CD4-positive, alpha-beta T cell (primary cell): ENCODE results near the gene ALG1L2. TPM values are rescaled to one million over a fixed set of nuclear protein-coding genes. Genes with fewer than 3 reads are reported as not detected.
"Not testable (repeated sequence)": the region's sequence is repeated elsewhere in the genome, so short reads cannot be mapped to it uniquely, and the experiment has no call there.

Experiments
- ATAC-seq: fragments of 200-7000 bp; cut with Tn5 transposase; one replicate; pipeline ENCODE4 v1.10.0; 2022; ENCODE audit warnings: mild to moderate bottlenecking; ENCODE audit not compliant: poor library complexity
- CTCF ChIA-PET: fragments of 350-600 bp; sonication (Branson Sonifier 250); formaldehyde crosslinking; loops from one replicate; lab custom pipeline; 2021; ENCODE audit warnings: antibody characterized with exemption, inconsistent platforms; lab: Charles Lee
- POLR2A ChIA-PET: fragments of 350-600 bp; sonication (Branson Sonifier 250); formaldehyde crosslinking; loops from one replicate; lab custom pipeline; 2021; ENCODE audit warnings: antibody characterized with exemption, inconsistent platforms; lab: Charles Lee
- DNase-seq, 14 experiments: peaks; one replicate each; pipeline ENCODE4 v3.0.0-alpha.2; 2013 to 2020; ENCODE audit warnings: mixed read lengths in 2 of 14
- H3K27ac ChIP-seq, 2 donors: one replicate each; pipeline versions ENCODE4 v1.5.1 to v1.7.0; 2013; ENCODE audit warnings: low read length in 2 of 2, low read depth in 1 of 2, mild to moderate bottlenecking in 1 of 2
- H3K27me3 ChIP-seq, 2 experiments: 1 replicate in 1 of 2; 2 replicates in 1 of 2; pipeline versions ENCODE4 v1.6.1 to v1.7.0; 2013; ENCODE audit warnings: low read length in 2 of 2, control low read depth in 1 of 2, mild to moderate bottlenecking in 1 of 2, moderate library complexity in 1 of 2; ENCODE audit not compliant: insufficient read depth in 2 of 2, control insufficient read depth in 1 of 2
- H3K36me3 ChIP-seq: one replicate; pipeline ENCODE4 v1.6.1; 2013; ENCODE audit warnings: low read length, control low read depth; ENCODE audit not compliant: insufficient read depth
- H3K4me1 ChIP-seq: one replicate; pipeline ENCODE4 v1.6.1; 2013; ENCODE audit warnings: low read length, control low read depth; ENCODE audit not compliant: insufficient read depth
- H3K4me3 ChIP-seq: one replicate; pipeline ENCODE4 v1.5.1; 2013; ENCODE audit warnings: mild to moderate bottlenecking, low read length, moderate library complexity
- H3K9me3 ChIP-seq, 2 experiments: 1 replicate in 1 of 2; 2 replicates in 1 of 2; pipeline versions ENCODE4 v1.6.1 to v1.7.0; 2013; ENCODE audit warnings: low read length in 2 of 2, mild to moderate bottlenecking in 2 of 2, control low read depth in 1 of 2, moderate library complexity in 1 of 2; ENCODE audit not compliant: control insufficient read depth in 1 of 2, insufficient read depth in 1 of 2
- H3K27ac Mint-ChIP-seq: one replicate; pipeline ENCODE4 v1.8.0; 2020; ENCODE audit warnings: mixed read lengths
- H3K27me3 Mint-ChIP-seq: one replicate; pipeline ENCODE4 v1.8.0; 2021; ENCODE audit warnings: mixed read lengths
- H3K36me3 Mint-ChIP-seq: one replicate; pipeline ENCODE4 v1.8.0; 2021; ENCODE audit warnings: low read depth, mixed read lengths
- H3K4me1 Mint-ChIP-seq: one replicate; pipeline ENCODE4 v1.8.0; 2021; ENCODE audit warnings: low read depth, mixed read lengths
- H3K4me3 Mint-ChIP-seq: one replicate; pipeline ENCODE4 v1.8.0; 2020; ENCODE audit warnings: mild to moderate bottlenecking, mixed read lengths
- H3K9me3 Mint-ChIP-seq: one replicate; pipeline ENCODE4 v1.8.0; 2020; ENCODE audit warnings: mixed read lengths
- CTCF ChIP-seq: fragments of 200-600 bp; IDR thresholded peaks from one replicate; pipeline ENCODE4 v1.8.0; 2022; ENCODE audit warnings: antibody characterized with exemption, mild to moderate bottlenecking
- intact Hi-C, 2 experiments: fragments of 100-400 bp; cut with DNase I in 1 of 2; cut with micrococcal nuclease in 1 of 2; formaldehyde crosslinking; loops; one replicate each; pipeline versions ENCODE4 v1.15.1 to v1.9.0; 2023 to 2025; cut with DNase I, micrococcal nuclease
- total RNA-seq, 174 experiments: library from RNA in 2 of 174; stranded (reverse) in 2 of 174; gene quantifications; one replicate each; pipeline ENCODE4 v1.2.3 and lab custom pipeline; 2021 to 2026

The ALG1L2 gene
- total RNA-seq, 2 experiments from 2014 or later: 0.80 TPM; not detected in 1

DNA sequence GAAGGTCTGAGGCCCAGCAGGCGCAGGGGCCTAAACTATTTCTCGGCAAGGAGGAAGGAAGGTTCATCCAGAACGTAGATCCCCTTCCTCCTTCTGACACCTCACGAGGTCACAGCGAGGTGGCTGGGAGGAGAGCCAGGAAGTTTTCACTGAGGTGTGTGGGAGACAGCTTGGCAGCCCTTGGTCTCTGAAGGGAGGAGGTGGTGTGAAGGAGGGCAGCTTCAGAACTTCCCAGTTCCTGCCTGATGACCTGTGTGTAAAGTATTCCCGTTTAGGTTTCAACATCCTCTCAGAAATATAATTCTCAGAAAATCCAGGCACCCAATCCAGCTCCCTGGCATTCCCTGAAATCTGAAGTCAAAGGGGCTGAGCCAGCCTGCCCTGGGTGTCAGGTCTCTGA is 22.9 kb upstream of the ALG1L2 start:
- H3K27me3 Mint-ChIP-seq, H3K4me3 ChIP-seq, intact Hi-C loops, H3K4me1 Mint-ChIP-seq, H3K36me3 Mint-ChIP-seq, DNase-seq, H3K4me3 Mint-ChIP-seq, H3K27ac ChIP-seq, H3K36me3 ChIP-seq, ATAC-seq, POLR2A ChIA-PET, CTCF ChIA-PET, H3K4me1 ChIP-seq, H3K27me3 ChIP-seq, H3K27ac Mint-ChIP-seq, H3K9me3 Mint-ChIP-seq, H3K9me3 ChIP-seq: not testable (repeated sequence)

DNA sequence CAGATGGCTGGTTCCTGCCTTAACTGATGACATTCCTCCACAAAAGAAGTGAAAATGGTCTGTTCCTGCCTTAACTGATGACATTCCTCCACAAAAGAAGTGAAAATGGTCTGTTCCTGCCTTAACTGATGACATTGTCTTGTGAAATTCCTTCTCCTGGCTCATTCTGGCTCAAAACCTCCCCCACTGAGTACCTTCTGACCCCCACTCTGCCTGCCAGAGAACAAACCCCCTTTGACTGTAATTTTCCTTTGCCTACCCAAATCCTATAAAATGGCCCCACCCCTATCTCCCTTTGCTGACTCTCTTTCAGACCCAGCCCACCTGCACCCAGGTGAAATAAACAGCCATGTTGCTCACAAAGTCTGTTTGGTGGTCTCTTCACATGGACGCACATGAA is 22.5 kb upstream of the ALG1L2 start:
- H3K27me3 Mint-ChIP-seq, H3K4me1 ChIP-seq, intact Hi-C loops, H3K27me3 ChIP-seq, H3K27ac ChIP-seq, H3K36me3 Mint-ChIP-seq, H3K4me3 Mint-ChIP-seq, H3K9me3 Mint-ChIP-seq, H3K9me3 ChIP-seq, DNase-seq, ATAC-seq, H3K4me1 Mint-ChIP-seq, H3K4me3 ChIP-seq, CTCF ChIA-PET, H3K27ac Mint-ChIP-seq, H3K36me3 ChIP-seq, POLR2A ChIA-PET: not testable (repeated sequence)

- no peak for TF ChIP-seq CTCF
- DNase-seq (no peak), ATAC-seq (no peak)
- no peaks in the 10 kb centered on the region for H3K9me3 ChIP-seq
- no peaks in the 10 kb centered on the region for H3K36me3 ChIP-seq
- H3K27me3 Mint-ChIP-seq: peaks cover 12% of the 10 kb centered on the region
- H3K36me3 Mint-ChIP-seq: no peaks in the 10 kb centered on the region
- no peak overlapping the region for H3K4me3 ChIP-seq
- ChIA-PET CTCF (no interaction called here), POLR2A (no interaction called here)
- no peak overlapping the region for H3K27ac ChIP-seq
- H3K27ac Mint-ChIP-seq: no peak overlapping the region
- no peaks in the 10 kb centered on the region for H3K4me1 Mint-ChIP-seq
- H3K4me3 Mint-ChIP-seq: no peak overlapping the region
- no peaks in the 10 kb centered on the region for H3K4me1 ChIP-seq
- H3K9me3 Mint-ChIP-seq: peaks cover 5% of the 10 kb centered on the region
- H3K27me3 ChIP-seq: no peaks in the 10 kb centered on the region
- intact Hi-C loops: no loop called here
Measured at GRCh38 chr3:130073582-130073981, 8.0 kb upstream of the ALG1L2 start.

- H3K27ac Mint-ChIP-seq: no peak overlapping the region
- DNase-seq (no peak), ATAC-seq (no peak)
- Histone ChIP-seq H3K27ac (no peak overlapping the region), H3K4me3 (no peak overlapping the region), H3K4me1 (peaks cover 3% of the 10 kb centered on the region), H3K27me3 (no peaks in the 10 kb centered on the region), H3K9me3 (no peaks in the 10 kb centered on the region), H3K36me3 (no peaks in the 10 kb centered on the region)
- H3K4me3 Mint-ChIP-seq: no peak overlapping the region
- no peaks in the 10 kb centered on the region for H3K36me3 Mint-ChIP-seq
- no peaks in the 10 kb centered on the region for H3K4me1 Mint-ChIP-seq
- ChIA-PET POLR2A (no interaction called here), CTCF (no interaction called here)
- intact Hi-C loops: no loop called here
- H3K9me3 Mint-ChIP-seq: peaks cover 2% of the 10 kb centered on the region
- H3K27me3 Mint-ChIP-seq: peaks cover 9% of the 10 kb centered on the region
- TF ChIP-seq CTCF: no peak
Measured at GRCh38 chr3:130077636-130078035, 4.0 kb upstream of the ALG1L2 start.

DNA sequence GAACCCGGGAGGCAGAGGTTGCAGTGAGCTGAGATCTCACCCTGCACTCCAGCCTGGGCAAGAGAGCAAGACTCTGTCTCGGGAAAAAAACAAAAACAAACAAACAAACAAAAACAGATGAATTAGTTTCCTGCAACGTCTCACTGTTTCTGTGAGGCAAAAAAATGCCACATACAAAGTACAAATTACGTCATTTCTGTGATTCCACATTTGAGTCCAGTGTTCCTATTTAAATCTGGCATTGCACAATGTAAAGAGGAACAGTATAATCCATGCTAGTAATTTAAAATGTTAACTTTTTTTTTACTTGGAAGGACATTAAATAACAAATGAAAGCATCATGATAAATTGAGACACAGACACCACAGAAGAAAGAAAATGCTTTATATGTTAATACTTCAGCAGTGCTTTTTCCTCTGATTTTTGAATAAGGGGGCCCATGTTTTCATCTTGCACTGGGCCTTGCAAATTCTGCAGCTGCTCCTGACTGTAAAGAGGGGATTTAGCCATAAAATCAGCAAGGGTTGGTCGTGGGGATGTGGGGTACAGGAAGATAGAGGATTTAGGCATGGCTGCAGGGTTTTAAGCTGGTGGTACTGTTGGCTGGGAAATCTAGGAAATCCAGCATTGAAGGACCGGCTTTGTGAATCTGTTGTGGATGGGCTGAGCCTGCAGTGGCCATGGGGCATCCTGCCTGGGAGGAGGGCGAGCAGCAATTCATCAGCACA is 1.9 kb downstream of the ALG1L2 start:
- H3K27ac Mint-ChIP-seq: not testable (repeated sequence)

More for the DNA sequence above, 1.9 kb downstream of the ALG1L2 start:
- ATAC-seq, H3K4me1 Mint-ChIP-seq, H3K4me1 ChIP-seq, H3K27me3 ChIP-seq, POLR2A ChIA-PET, H3K36me3 ChIP-seq, intact Hi-C loops, H3K4me3 ChIP-seq, H3K9me3 Mint-ChIP-seq, CTCF ChIA-PET, H3K27me3 Mint-ChIP-seq, H3K27ac ChIP-seq, H3K9me3 ChIP-seq, H3K4me3 Mint-ChIP-seq, H3K36me3 Mint-ChIP-seq, DNase-seq: not testable (repeated sequence)
